Activated CD4-positive, CD25-positive, alpha-beta regulatory T cell treated with anti-CD3 and anti-CD28 coated beads, Interleukin-2, amount 50 U/mL, for 72 hours (primary cell): ENCODE measurements around the gene UHRF2.
"Not testable (repeated sequence)": the region's sequence is repeated elsewhere in the genome, so short reads cannot be mapped to it uniquely, and the experiment has no call there.

Experiments used
- DNase-seq: peaks from one replicate; pipeline ENCODE4 v3.0.0; 2021

Gene UHRF2

GRCh38 chr9:6428940-6429889, 16.2 kb downstream of the UHRF2 start:
- DNase-seq, result peak; percentile 46

- DNase-seq, result no peak
Measured at GRCh38 chr9:6431038-6431437, 18.0 kb downstream of the UHRF2 start.

- DNase-seq, result no peak
Measured at GRCh38 chr9:6433410-6433809, 20.4 kb downstream of the UHRF2 start.

- DNase-seq, result no peak
Measured at GRCh38 chr9:6439051-6439703, 26.2 kb downstream of the UHRF2 start.

- no peak for DNase-seq
Measured at GRCh38 chr9:6440405-6440804, 27.4 kb downstream of the UHRF2 start.

DNA sequence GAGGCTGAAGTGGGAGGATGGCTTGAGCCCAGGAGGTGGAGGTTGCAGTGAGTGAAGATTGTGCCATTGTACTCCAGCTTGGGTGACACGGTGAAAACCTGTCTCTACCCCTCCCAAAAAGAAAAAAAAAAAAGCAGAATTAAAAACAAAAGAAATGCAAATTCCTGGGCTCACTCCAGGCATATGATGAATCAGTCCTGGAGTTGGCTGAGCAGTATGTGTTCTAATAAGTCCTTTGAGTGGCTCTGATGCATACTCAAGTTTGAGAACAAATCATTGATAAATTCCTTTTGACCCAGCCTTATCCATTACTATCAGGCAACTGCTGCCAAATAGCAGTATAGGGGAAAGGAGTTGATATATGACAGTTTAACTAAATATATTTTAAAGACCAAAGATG, 28.3 kb downstream of the UHRF2 start:
- DNase-seq, result no peak

- no peak for DNase-seq
Measured at GRCh38 chr9:6443661-6444060, 30.7 kb downstream of the UHRF2 start.

DNA sequence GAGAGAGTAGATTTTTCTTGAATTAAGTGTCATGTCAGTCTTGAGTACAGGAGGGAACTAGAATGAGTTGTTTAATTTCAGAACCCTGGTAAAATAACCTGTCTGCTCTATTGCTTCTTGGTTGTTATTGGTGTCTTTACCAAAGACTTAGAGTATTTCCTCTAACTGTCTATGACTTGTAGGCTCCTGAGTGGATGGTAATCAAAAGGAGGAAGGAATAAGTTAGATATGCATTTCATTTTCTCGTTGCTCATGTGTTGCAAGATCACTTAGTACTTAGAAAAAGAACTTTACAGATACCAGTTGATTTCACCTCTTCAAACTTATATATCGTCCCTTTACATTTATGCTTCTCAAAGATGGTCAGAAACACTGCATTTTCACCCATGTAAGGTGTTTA, 31.1 kb downstream of the UHRF2 start:
- no peak for DNase-seq

GRCh38 chr9:6449086-6449485, 36.1 kb downstream of the UHRF2 start:
- DNase-seq, result no peak

DNA sequence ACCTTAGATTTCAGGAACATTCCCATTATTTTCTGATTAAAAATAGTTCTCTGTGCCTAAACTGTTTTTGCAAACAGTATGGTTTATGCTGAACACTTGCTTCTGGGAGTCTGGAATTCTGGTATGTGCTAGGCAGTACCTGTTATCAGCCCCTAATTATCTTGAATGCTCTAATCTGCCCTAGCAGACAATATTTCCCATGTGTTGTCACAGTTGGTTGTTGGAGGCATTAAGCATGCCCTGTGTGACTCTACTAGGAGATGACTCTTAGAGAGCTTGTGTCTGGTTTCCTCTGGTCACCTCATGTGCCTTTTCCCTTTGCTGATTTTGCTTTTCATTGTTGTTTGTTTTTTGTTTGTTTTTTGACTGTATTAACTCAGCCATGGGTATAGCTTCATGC, 36.6 kb downstream of the UHRF2 start:
- no peak for DNase-seq

DNA sequence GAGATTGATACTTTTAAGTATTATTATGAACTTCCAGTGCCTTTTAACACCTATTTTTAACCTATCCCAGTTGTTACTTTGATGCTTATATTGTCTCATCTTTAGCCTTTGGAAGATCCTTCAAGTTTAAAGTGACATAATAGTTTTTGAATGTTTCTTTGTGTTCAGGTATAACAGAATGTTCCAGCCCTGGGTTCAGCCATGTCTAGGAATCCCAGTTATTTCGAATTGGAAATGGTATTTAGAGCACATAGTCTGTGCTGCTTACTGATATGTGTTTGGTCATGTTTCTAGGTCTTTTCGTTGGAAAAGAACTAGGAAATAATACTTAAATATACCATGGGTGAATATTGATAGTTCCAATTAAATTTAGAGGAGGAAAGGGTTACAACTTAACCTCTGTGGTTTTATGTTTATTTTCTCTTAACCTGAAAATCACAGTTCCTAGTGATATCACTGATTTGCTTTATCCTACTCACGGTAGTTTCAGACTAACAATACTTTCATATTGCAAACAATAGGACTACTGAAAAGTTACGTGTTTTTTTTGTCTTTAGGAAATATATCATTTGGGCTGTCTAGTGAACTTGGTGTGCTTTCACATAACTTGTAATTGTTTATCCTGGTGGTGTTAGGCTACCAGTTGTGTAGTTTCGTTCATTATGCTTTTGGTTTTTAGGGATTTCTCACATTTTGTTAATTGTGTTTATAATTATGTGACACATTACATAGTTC, 37.8 kb downstream of the UHRF2 start:
- DNase-seq, result no peak

GRCh38 chr9:6455292-6455691, 42.3 kb downstream of the UHRF2 start:
- not testable (repeated sequence) for DNase-seq

DNA sequence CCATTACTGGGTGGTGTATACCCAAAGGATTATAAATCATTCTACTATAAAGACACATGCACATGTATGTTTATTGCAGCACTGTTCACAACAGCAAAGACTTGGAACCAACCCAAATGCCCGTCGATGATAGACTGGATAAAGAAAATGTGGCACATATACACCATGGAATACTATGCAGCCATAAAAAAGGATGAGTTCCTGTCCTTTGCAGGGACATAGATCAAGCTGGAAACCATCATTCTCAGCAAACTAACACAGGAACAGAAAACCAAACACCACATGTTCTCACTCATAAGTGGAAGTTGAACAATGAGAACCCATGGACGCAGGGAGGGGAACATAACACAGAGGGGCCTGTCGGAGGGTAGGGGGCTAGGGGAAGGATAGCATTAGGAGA, 45.7 kb downstream of the UHRF2 start:
- not testable (repeated sequence) for DNase-seq

DNA sequence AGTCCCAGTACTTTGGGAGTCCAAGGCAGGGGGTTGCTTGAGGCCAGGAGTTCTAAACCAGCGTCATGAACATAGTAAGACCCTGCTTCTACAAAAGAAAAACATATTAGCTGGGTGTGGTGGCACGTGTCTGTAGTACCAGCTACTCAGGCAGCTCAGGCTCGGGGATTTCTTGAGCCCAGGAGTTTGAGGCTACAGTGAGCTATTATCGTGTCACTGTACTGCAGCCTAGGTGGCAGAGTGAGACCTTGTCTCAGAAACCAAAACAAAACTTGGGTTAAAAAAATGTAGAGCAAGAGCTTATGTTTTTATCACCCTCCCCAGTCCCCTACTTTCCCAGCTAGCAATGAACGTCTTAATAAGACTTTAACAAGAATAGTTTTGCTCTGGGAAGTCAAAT, 46.7 kb downstream of the UHRF2 start:
- DNase-seq, result no peak

DNA sequence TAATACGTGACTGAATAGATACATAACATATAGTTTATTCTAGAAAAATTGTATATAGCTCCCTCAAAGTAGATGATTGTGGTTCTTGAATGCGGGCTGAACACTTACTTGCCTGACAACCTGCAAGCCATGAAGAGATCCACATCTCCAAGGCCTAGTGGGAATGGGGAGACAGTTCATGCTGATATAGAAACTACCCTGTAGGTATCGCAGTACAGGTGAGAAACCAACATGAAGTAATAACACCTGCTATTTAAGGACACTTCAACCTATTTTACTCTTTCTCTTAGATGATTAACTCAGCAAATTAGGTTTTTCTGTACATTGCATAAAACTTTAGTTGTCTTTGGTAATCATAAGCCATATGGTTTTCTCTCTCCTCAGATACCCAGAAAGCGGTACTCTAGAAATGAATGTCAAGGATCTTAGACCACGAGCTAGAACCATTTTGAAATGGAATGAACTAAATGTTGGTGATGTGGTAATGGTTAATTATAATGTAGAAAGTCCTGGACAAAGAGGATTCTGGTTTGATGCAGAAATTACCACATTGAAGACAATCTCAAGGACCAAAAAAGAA, 47.3 kb downstream of the UHRF2 start:
- DNase-seq, result no peak

- DNase-seq, result no peak
Measured at GRCh38 chr9:6461619-6462018, 48.6 kb downstream of the UHRF2 start.

DNA sequence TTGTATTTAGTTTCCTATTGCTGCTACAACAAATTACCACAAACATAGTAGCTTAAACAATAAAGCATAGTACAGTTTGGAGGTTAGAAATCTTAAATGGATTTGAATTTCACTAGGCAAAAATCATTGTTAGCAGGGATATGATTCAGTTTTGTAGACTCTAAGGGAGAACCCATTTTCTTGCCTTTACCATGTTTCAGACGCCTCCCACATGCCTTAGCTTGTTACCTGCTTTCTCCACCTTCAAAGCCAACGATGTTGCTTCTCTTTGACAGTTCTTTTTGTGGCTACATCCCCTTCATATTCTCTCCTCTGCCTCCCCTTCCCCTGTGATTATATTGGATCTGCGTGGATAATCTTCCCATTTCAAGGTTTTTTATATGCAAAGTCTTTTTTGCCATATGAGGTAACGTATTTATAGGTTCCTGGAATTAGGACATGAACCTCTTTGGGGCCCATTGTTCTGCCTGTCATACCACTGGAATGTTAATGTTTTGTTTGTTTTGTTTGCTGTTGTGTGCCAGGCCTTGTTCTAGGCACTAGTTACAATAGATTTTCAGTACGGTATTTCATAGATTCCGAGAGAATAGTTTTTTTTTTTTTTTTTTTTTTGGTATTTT, 54.1 kb downstream of the UHRF2 start:
- no peak for DNase-seq

GRCh38 chr9:6471231-6471850, 58.3 kb downstream of the UHRF2 start:
- no peak for DNase-seq

GRCh38 chr9:6473151-6473550, 60.2 kb downstream of the UHRF2 start:
- no peak for DNase-seq

DNA sequence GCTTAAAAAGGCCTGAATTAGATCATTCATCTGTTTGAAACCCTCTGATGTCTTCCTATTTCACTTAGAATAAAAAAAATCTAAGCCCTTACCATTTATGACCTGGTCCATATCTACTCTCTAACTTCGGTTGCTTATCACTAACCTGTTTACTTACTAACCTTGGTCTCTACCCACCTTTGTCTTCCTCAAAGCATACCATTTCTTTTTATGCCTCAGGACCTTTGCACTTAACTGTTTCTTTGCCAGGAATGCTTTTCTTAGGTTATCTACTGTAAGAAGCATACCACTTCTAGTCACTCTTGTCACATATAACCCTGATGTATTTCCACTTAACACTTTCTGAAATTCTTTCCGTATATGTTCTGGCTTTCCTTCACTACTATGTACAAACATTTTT, 67.0 kb downstream of the UHRF2 start:
- DNase-seq, result no peak

- no peak for DNase-seq
Measured at GRCh38 chr9:6484210-6484609, 71.2 kb downstream of the UHRF2 start.

DNA sequence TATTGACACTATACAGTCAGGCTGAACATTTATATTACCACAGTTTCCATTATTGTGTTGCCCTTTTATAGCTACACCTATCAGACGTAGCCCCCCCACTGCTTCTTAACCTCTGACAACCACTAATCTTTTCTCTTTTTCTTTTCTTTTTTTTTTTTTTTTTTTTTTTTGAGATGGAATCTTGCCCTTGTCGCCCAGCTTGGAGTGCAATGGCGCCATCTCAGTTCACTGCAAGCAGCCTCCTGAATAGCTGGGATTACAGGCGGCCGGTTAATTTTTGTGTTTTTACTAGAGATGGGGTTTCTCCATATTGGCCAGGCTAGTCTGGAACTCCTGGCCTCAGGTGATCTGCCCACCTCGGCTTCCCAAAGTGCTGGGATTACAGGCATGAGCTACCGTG, 75.4 kb downstream of the UHRF2 start:
- no peak for DNase-seq
